HG03565 (cell line): ENCODE data around the gene CTNNBL1.

Experiments
- ATAC-seq: cut with Tn5 transposase; IDR thresholded peaks from one replicate; pipeline ENCODE4 v1.9.1; 2021; ENCODE audit warnings: mild to moderate bottlenecking, moderate library complexity; ENCODE audit not compliant: unreplicated experiment

CTNNBL1 gene

DNA sequence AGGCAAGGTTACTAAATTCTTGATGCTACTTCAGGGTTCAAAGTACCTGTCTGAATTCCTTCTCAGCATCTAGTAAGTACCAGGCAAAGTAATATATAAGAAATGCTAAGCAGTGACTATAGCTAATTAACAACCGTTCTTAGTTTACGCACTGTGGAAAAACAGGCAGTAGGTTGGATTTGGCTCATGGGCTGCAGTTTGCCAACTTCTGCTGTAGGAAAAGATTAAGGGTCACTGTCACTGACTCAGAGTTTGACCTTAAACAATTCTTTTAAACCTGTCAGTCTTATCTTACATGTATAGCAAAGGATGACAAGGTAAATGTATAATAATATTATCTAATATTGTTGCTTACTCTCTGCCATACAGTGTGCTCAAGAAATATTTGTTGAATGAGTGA, 42.3 kb downstream of the CTNNBL1 start:
- no peak for ATAC-seq

GRCh38 chr20:37737826-37738420, 44.1 kb downstream of the CTNNBL1 start:
- no peak for ATAC-seq

- ATAC-seq: no peak
Measured at GRCh38 chr20:37741055-37741454, 47.2 kb downstream of the CTNNBL1 start.

GRCh38 chr20:37741570-37741969, 47.7 kb downstream of the CTNNBL1 start:
- no peak for ATAC-seq

DNA sequence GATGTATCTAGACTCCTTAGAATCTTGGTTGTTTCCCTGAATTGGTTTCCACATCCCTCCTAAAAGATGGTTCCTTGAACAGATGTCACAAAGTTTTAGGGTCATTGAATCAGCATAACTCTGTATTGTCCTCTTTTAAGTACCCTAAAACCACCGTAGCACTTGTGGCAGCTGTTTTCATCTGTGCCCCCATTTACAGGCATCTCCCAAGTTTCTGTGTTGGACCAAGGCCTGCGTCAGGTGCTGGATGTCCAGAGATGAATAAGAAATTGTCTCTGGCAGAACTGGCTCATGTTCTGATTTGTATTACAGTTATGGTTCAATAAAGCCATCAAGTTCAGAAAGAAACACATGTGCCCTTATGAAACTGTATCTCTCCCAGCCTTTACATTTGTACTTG, 48.3 kb downstream of the CTNNBL1 start:
- ATAC-seq: no peak

DNA sequence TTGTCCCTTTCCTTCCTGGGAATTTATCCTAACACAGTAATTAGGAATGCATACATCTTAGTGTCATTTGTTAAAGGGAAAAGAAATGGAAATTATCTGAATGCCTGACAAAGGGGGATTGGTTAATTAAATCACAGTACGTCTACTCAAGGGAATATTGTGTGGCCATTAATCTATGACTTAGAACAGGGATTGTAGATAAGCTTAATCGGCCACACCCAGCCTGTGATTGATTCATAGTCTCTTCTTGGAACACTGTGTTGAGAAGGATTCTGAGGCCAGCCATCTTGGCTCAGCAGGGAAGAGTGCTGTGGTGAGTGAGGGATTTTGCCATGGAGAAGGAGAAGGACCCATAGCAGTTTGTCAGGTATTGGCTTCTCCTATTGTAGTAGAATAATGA, 50.5 kb downstream of the CTNNBL1 start:
- no peak for ATAC-seq

DNA sequence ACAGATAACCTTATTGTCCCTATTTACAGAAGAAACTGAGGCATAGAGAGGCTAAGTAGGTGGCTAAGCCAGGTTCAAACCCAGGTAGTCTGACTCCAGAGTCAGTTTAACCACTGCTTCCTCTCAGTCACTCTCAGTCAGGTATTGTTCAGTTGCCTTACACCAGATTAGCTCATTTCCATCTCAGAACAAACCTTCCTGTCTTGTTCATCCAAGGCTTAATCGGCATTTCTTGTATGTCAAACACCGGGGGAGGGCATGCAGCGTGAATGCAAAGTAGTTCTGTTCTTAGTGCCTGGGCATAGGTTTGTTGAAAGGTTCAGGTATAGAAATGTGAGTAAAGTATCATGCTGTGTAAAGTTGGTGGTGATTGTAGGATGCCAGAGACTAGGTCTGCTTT, 51.7 kb downstream of the CTNNBL1 start:
- peak; percentile 52 for ATAC-seq

- no peak for ATAC-seq
Measured at GRCh38 chr20:37748015-37748414, 54.2 kb downstream of the CTNNBL1 start.

GRCh38 chr20:37749218-37749617, 55.4 kb downstream of the CTNNBL1 start:
- no peak for ATAC-seq

DNA sequence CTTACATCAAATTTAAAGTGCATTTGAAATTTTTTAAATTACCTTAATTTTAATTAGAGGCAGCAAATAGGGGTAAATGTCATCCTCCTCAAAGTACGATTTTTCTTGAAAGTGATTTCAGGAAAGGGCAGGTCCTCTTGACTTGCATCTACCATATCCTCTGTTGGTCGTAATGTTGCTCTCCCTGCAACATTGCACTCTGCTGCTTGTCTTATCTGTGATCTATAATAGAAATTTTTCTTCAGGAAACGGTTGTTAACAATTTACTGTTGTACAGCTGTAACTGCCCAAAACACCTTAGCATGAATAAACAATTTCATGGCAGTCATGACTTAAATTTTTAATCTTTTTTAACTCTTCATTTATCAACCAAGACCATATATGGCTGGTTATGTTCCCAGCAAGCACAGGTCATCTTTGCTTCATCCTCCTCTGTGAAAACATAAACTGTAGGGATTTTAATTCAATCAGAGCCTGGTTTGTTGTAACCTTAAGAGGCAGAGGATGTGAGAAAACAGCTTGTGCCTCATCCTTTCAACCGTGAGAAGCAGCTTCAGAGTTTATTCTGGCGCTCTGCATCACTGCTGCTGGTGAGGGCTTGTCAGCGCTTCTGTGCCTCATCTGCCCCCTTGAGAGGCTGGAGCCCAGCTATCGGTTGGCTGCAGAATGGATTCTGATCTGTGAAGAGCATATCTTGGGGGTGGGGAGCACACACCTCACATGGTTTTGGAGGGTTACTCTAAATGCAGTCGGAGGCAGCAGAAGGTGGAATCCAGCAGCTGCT, 56.0 kb downstream of the CTNNBL1 start:
- ATAC-seq: no peak

GRCh38 chr20:37755665-37756064, 61.8 kb downstream of the CTNNBL1 start:
- ATAC-seq: no peak

- no peak for ATAC-seq
Measured at GRCh38 chr20:37756234-37756633, 62.4 kb downstream of the CTNNBL1 start.

GRCh38 chr20:37757550-37757949, 63.7 kb downstream of the CTNNBL1 start:
- ATAC-seq: no peak

- ATAC-seq: no peak
Measured at GRCh38 chr20:37758332-37758731, 64.5 kb downstream of the CTNNBL1 start.

GRCh38 chr20:37759052-37759553, 65.3 kb downstream of the CTNNBL1 start:
- no peak for ATAC-seq

GRCh38 chr20:37759761-37760209, 66.0 kb downstream of the CTNNBL1 start:
- ATAC-seq: no peak

- ATAC-seq: no peak
Measured at GRCh38 chr20:37760322-37760721, 66.5 kb downstream of the CTNNBL1 start.

DNA sequence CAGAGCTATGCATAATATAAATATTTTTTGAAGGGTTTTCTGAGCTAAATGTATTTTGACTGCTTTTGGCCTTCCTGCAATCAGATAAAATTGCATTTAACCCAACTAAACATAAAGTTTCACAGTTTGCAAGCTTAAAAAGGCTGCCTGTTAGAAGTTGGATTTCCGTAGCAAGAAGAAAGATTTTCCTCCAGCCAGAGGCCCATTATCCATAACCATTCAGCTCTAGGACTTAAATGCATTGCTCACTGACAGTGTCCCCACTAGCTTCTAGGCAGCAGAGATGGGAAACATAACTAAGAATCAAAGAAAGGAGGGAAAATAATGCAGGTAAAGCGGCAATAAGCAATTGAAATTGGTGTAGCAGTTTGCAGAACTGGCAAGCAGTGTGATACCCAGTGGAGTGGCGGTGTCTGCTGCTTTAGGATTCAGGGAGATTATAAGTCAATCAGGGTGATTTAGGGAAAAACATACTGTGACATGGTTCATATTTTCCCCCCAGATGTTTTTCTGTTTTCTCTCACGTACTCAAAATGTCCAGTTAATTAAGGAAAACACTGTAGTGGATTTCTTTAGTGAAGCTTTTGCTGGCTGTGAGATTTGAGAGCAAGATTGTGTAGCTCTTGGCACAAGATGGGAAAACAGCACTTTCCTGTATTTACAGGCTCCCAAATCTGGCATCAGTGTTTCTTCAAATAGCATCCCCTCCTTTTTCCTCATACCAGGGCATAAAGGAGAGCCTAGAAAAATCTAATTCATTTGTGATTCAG, 69.1 kb downstream of the CTNNBL1 start:
- ATAC-seq: no peak

DNA sequence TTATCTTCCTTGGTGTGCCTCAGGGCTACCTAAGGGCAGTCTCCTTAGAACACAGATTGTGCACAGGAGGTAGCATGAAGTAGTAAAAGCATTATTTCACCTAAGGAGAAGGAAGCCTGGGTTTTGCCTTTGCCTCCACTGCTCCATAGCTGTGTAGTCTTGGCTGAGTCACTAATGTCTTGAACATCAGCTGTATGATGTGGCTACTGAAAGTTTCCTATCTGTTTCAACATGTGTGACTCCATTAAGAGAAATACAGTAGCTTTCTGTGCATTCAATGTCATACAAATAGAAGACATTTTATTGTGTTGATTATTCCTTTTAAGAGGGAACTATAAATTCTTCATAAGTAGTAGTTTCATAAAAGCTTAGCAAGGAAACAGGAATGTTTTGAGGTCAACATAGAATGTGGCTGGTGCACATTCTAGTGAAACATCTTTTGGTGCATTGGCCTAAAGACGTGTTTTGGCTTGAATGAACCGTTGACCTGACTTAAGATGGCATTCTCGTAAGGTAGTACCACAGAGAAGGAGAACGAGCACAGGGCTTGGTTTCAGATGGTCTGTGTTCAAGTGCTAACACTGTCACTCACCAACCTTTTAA, 70.6 kb downstream of the CTNNBL1 start:
- ATAC-seq: no peak

DNA sequence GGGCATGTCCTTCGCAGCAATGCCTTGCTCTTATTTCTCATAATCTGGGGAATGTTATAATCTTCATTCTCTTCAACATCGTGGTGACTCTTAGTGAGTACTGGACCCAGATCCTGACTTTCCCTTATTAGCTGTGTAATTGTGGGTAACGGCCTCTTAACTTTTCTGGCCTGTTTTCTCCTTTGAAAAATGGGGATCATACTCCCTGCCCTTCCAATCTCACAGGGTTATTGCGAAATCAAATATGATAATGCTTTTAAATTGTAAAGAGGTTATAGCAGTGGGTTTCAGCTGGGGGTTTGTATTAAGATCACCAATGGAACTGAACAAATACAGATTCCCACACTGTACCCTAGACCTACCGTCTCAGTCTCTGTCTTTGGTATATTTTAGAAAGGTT, 77.1 kb downstream of the CTNNBL1 start:
- no peak for ATAC-seq

DNA sequence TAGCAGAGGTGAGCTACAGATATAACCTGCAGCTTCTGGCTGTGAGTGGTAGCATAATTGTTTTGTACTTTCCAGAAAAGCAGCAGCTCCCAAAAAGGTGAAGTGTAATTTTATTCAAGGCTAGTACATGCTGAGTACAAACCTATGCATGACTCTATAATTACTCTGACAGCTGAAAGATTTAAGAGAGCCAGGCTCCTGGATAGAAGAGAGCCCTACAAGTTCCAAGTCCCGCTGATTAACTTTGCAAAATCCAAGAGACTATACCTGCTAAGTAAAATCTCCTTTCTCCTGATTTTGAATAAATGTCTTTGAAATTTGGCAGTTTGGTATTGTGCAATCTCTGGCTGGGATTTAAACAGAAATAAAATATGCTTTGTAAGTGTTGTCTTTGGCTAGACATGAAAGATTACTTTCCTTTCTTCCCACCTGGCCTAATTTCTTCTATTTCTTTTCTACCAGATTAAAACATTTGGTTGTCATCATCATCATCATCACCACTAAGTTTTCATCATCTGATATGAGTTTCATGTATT, 79.5 kb downstream of the CTNNBL1 start:
- no peak for ATAC-seq
